Omental fat pad (tissue), 4 donors: ENCODE results near the gene GDE1. TPM values are rescaled to one million over a fixed set of nuclear protein-coding genes. Genes with fewer than 3 reads are reported as not detected.
A peak's percentile ranks its signal among the peaks of the same experiment; 100 is the strongest.
"Not testable (repeated sequence)": the region's sequence is repeated elsewhere in the genome, so short reads cannot be mapped to it uniquely, and the experiment has no call there.

Experiments
- ATAC-seq: fragments of 150-250 bp; one replicate; pipeline ENCODE4 v1.9.1; 2016; ENCODE audit warnings: mild to moderate bottlenecking, moderate library complexity; ENCODE audit not compliant: low FRiP score
- DNase-seq: peaks from one replicate; pipeline ENCODE4 v3.0.0-alpha.2; 2019; ENCODE audit warnings: low spot score
- CTCF ChIP-seq, 3 donors: fragments of 450-650 bp; IDR thresholded peaks; one replicate each; pipeline ENCODE4 v1.5.1; 2016 to 2017; ENCODE audit warnings: antibody characterized with exemption in 3 of 3, mild to moderate bottlenecking in 3 of 3, moderate library complexity in 2 of 3
- total RNA-seq, 4 donors: library from RNA; depleted of rRNA; stranded (reverse); fragments of >200 nt; gene quantifications; one replicate each; pipeline ENCODE4 v1.1.0, GENCODE V29; 2016

The GDE1 gene
- total RNA-seq, 4 donors from 2014 or later, result 38.7 to 68.0 (median 49.8) TPM

GRCh38 chr16:19555938-19556771 lies 34.3 kb upstream of the GDE1 start:
- no peak for TF ChIP-seq CTCF (IDR thresholded peaks at IDR 0.05)
- ATAC-seq (no peak), DNase-seq (no peak)

GRCh38 chr16:19555186-19555937 lies 33.5 kb upstream of the GDE1 start, which contains the start of gene VPS35L:
Gene VPS35L, plus strand, starts transcription at chr16:19555703. Its CDS starts 27 bp downstream, at chr16:19555730.
- ATAC-seq (peak; percentile 100), DNase-seq (peak; percentile 92)
- peak in 1 of 3 donors; percentile 48 for TF ChIP-seq CTCF (IDR thresholded peaks at IDR 0.05)

GRCh38 chr16:19549673-19550072 lies 27.8 kb upstream of the GDE1 start:
- DNase-seq (no peak), ATAC-seq (no peak)
- TF ChIP-seq CTCF (IDR thresholded peaks at IDR 0.05), result no peak

- no peak for DNase-seq
- no peak for ATAC-seq
- TF ChIP-seq CTCF (IDR thresholded peaks at IDR 0.05), result no peak
Measured at GRCh38 chr16:19548144-19548543, 26.2 kb upstream of the GDE1 start.

- DNase-seq, ATAC-seq: not testable (repeated sequence)
Measured at GRCh38 chr16:19543278-19543996, 21.5 kb upstream of the GDE1 start.

GRCh38 chr16:19542138-19542821 lies 20.4 kb upstream of the GDE1 start:
- ATAC-seq, result no peak
- no peak for TF ChIP-seq CTCF (IDR thresholded peaks at IDR 0.05)
- DNase-seq, result no peak
